H1 (cell line): ENCODE measurements around the gene ATG7. TPM values are rescaled to one million over a fixed set of nuclear protein-coding genes. Genes with fewer than 3 reads are reported as not detected.

ENCODE experiments used
- ASH2L ChIP-seq: fragments of 200-600, 300-600 bp; sonication (generic); IDR thresholded peaks from one replicate; pipeline ENCODE4 v1.7.1; 2017; ENCODE audit warnings: low read length
- BCL11A ChIP-seq, 2 experiments: IDR thresholded peaks; one replicate each; pipeline ENCODE4 v1.6.1; 2011; ENCODE audit warnings: low read depth in 2 of 2, low read length in 2 of 2, mild to moderate bottlenecking in 2 of 2
- BRCA1 ChIP-seq: IDR thresholded peaks from 2 replicates; pipeline ENCODE4 v1.6.1; 2012; ENCODE audit warnings: low read depth, low read length, improper control_type of control experiment
- CBX5 ChIP-seq: fragments of 300-800, 300-1000 bp; sonication (generic); IDR thresholded peaks from 2 replicates; pipeline ENCODE4 v1.7.1; 2016; ENCODE audit warnings: antibody characterized with exemption, low read length, low read depth
- CBX8 ChIP-seq: fragments of 300-800, 300-1000 bp; sonication (generic); IDR thresholded peaks from 2 replicates; pipeline ENCODE4 v1.7.1; 2016; ENCODE audit warnings: low read depth, low read length, borderline replicate concordance
- CHD1 ChIP-seq: IDR thresholded peaks from 2 replicates; pipeline ENCODE4 v1.6.1; 2012; ENCODE audit warnings: low read depth, low read length, improper control_type of control experiment
- CHD2 ChIP-seq: IDR thresholded peaks from 2 replicates; pipeline ENCODE4 v1.6.1; 2012; ENCODE audit warnings: low read length, improper control_type of control experiment
- CREB1 ChIP-seq: IDR thresholded peaks from 2 replicates; pipeline ENCODE4 v1.6.1; 2012; ENCODE audit warnings: inconsistent platforms
- CTBP2 ChIP-seq: IDR thresholded peaks from 2 replicates; pipeline ENCODE4 v1.7.0; 2011; ENCODE audit warnings: borderline replicate concordance, mild to moderate bottlenecking, moderate library complexity, mixed read lengths, low read length; ENCODE audit not compliant: insufficient read depth, insufficient read length
- EGR1 ChIP-seq: IDR thresholded peaks from 2 replicates; pipeline ENCODE4 v1.6.1; 2011; ENCODE audit warnings: low read depth, low read length, borderline replicate concordance
- HDAC2 ChIP-seq, 2 experiments: fragments of 300-600 bp in 1 of 2; sonication (generic) in 1 of 2; IDR thresholded peaks; 2 replicates each; pipeline ENCODE4 v1.6.1; 2011 to 2012; ENCODE audit warnings: low read depth in 2 of 2, low read length in 2 of 2, mild to moderate bottlenecking in 2 of 2, moderate library complexity in 2 of 2, borderline replicate concordance in 1 of 2, inconsistent platforms in 1 of 2
- KDM1A ChIP-seq: fragments of 200-600, 300-600 bp; sonication (generic); IDR thresholded peaks from 2 replicates; pipeline ENCODE4 v1.7.1; 2016; ENCODE audit warnings: mild to moderate bottlenecking, low read length, borderline replicate concordance
- NRF1 ChIP-seq: IDR thresholded peaks from 2 replicates; pipeline ENCODE4 v1.6.1; 2011; ENCODE audit warnings: mild to moderate bottlenecking, low read depth, low read length, improper control_type of control experiment
- PHF8 ChIP-seq: fragments of 200-600 bp; sonication (generic); conservative IDR thresholded peaks from 2 replicates; pipeline ENCODE4 v1.7.1; 2012; ENCODE audit warnings: low read depth, mild to moderate bottlenecking, inconsistent platforms, low read length, moderate library complexity
- POLR2AphosphoS5 ChIP-seq: IDR thresholded peaks from 2 replicates; pipeline ENCODE4 v1.6.1; 2011; ENCODE audit warnings: low read depth, low read length
- RBBP5 ChIP-seq: IDR thresholded peaks from 2 replicates; pipeline ENCODE4 v1.7.1; 2012; ENCODE audit warnings: low read depth, mild to moderate bottlenecking, inconsistent platforms, low read length, moderate library complexity, borderline replicate concordance
- SRF ChIP-seq: IDR thresholded peaks from 2 replicates; pipeline ENCODE4 v1.6.1; 2011; ENCODE audit warnings: mild to moderate bottlenecking, low read depth, low read length, moderate library complexity
- SUZ12 ChIP-seq: fragments of 200-600 bp; sonication (generic); IDR thresholded peaks from 2 replicates; pipeline ENCODE4 v1.6.1; 2012; ENCODE audit warnings: mild to moderate bottlenecking, inconsistent platforms, low read length, moderate library complexity, mixed read lengths
- TBP ChIP-seq: IDR thresholded peaks from 2 replicates; pipeline ENCODE4 v1.6.1; 2011; ENCODE audit warnings: low read depth, low read length, improper control_type of control experiment
- TEAD4 ChIP-seq: IDR thresholded peaks from 2 replicates; pipeline ENCODE4 v1.6.1; 2012; ENCODE audit warnings: low read depth, low read length, inconsistent platforms, mixed read lengths
- YY1 ChIP-seq: IDR thresholded peaks from 2 replicates; pipeline ENCODE4 v1.6.1; 2011; ENCODE audit warnings: low read depth, mild to moderate bottlenecking, low read length
- polyA plus RNA-seq, 7 experiments: library from polyadenylated mRNA; depleted of rRNA in 3 of 7; stranded (reverse) in 5 of 7; unstranded in 2 of 7; fragments of >200 nt in 5 of 7; fragments of 200-250 nt in 2 of 7; gene quantifications; 1 replicate in 5 of 7; 2 replicates in 1 of 7; 4 replicates in 1 of 7; pipeline versions ENCODE4 v1.2.1 to v1.2.3, GENCODE V29; 2011 to 2013; ENCODE audit warnings: missing spikeins in 2 of 7, mixed read lengths in 2 of 7
- total RNA-seq: library from RNA; stranded (reverse); fragmentation: NEBNext Ultra II Directional; extraction: Animal tissue kit (Norgen Biotek cat#: 25700); gene quantifications from 2 replicates; pipeline ENCODE4 v1.2.1, GENCODE V29; 2021
- TF ChIP-seq, protein P1 (sequence below): IDR thresholded peaks from 2 replicates; pipeline ENCODE4 v1.6.1; 2011; ENCODE audit warnings: low read depth, mild to moderate bottlenecking, low read length; ENCODE audit not compliant: insufficient read depth
- TF ChIP-seq, protein P2 (sequence below): IDR thresholded peaks from 2 replicates; pipeline ENCODE4 v1.6.1; 2011; ENCODE audit warnings: low read length, improper control_type of control experiment

ATG7 gene
- total and polyA plus RNA-seq, 2 of the 8 experiments (the other 6 are each of a cell fraction or from before 2014, with no cell fraction given) = 15.0 to 19.1 TPM

DNA sequence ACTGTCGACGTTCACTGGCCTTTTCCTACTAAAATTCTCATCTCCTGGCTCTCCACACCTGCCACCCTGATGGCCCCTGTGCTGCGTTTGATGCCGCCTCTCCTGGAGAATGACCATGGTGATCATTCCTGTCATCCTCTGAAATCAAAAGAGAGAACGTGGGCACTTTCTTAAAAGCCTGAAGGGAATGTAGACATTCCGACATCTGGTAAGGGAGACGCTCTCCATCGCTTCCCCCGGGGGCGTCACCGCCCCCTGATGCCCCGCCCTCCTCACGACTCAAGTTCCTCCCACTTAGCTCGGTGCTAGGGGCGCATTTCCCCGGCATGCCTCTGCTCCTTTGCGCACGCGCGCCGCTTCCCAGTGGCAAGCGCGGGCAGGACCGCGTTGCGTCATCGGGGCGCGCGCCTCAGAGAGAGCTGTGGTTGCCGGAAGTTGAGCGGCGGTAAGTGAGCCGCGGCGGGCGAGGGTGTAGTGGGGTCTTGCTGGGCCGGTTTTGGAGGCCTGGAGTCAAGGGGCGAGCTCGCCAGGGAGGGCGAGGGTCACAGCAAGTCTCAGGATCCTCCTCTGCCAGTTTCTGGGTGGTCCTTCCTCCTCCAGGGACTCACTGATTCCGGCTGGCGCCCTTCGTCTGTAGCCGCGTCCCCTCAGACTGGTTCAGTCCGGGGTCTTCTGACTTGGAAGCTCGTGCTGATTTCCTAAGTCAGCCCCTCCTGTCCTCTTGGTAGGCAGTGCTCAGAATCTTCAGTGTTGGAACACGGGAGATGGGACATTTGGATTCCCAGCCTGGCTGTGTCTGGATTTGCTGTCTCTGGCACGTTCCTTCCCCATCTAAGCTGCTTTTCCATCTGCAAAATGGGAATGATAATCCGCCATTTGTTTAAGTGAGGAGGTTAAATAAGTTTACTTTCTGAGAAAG is at the start of gene ATG7 (continued):
- TF ChIP-seq PHF8 = peak; percentile 99
- TF ChIP-seq HDAC2 (IDR thresholded peaks at IDR 0.05; ENCODE audit: borderline replicate concordance in 1 of 2, low read depth in 2 of 2, low read length in 2 of 2) = 0 out of 4 replicates have a peak, but pooled peaks of 1 of the 2 experiments have one; percentile 55
- TF ChIP-seq SRF = peak; percentile 45
- TF ChIP-seq ASH2L = peak; percentile 96
- no peak for TF ChIP-seq SUZ12
- TF ChIP-seq, protein P1, sequence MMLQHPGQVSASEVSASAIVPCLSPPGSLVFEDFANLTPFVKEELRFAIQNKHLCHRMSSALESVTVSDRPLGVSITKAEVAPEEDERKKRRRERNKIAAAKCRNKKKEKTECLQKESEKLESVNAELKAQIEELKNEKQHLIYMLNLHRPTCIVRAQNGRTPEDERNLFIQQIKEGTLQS = peak; percentile 88
- no peak for TF ChIP-seq CHD2
- TF ChIP-seq CREB1 = peak; percentile 97
- TF ChIP-seq POLR2AphosphoS5 = peak; percentile 74
- TF ChIP-seq TEAD4 = no peak; the same call in 1 of the 2 replicates
- TF ChIP-seq BCL11A (IDR thresholded peaks at IDR 0.05; ENCODE audit: low read depth in 2 of 2, low read length in 2 of 2) = no peak
- TF ChIP-seq CTBP2 = no peak
- TF ChIP-seq KDM1A = no peak
- TF ChIP-seq NRF1 = peak; percentile 77
- no peak for TF ChIP-seq EGR1
- TF ChIP-seq, protein P2, sequence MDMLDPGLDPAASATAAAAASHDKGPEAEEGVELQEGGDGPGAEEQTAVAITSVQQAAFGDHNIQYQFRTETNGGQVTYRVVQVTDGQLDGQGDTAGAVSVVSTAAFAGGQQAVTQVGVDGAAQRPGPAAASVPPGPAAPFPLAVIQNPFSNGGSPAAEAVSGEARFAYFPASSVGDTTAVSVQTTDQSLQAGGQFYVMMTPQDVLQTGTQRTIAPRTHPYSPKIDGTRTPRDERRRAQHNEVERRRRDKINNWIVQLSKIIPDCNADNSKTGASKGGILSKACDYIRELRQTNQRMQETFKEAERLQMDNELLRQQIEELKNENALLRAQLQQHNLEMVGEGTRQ = no peak
- peak; percentile 81 for TF ChIP-seq TBP
- TF ChIP-seq CBX8 = no peak
- TF ChIP-seq YY1 = no peak
- TF ChIP-seq CHD1 = no peak
- TF ChIP-seq RBBP5 = peak; percentile 68; the same call in 1 of the 2 replicates
- TF ChIP-seq CBX5 = no peak
- TF ChIP-seq BRCA1 = no peak
